GM18861 (cell line): ENCODE results near the gene SLC24A4.
A peak's percentile ranks its signal among the peaks of the same experiment; 100 is the strongest.

Source experiments
- ATAC-seq: cut with Tn5 transposase; IDR thresholded peaks from one replicate; pipeline ENCODE4 v1.9.1; 2021; ENCODE audit not compliant: unreplicated experiment

SLC24A4 gene

DNA sequence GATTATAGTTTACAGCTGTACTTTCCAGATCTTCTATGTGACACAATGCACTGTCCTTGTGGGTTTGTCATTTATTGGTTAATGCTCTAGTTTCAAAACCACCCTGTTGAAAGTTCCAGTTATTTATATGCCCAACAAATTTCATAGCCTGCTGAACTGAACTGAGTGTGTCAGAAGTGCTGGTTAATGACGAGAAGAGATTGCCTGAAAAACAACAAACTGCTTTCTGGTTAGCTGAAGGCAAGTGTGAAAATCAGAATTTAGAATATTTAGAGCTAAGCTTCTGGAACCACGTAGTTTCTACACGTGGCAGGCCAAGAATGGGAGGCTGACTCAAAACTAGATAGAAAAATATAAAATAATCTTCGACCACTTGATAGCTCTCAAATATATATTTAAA lies 171.5 kb downstream of the SLC24A4 start:
- ATAC-seq, result no peak

DNA sequence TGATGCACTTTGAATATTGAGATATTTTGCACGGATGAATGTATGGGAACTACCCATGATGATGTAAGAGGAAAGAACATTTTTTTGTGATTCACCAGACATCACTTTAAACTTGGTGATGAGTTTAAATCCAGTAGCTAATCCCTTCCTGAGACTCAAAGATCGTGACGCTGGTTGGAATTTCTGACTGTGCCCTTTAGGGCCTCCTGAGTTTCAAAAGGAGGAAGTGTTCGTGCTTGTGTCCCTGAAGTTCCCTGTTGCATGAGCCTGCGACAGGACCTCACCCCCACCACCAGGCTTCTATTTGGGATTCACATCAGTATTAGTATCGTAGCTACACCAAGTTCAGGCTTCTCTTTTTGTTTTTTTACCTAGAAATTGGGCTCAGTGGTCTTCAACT lies 172.1 kb downstream of the SLC24A4 start:
- ATAC-seq, result no peak

DNA sequence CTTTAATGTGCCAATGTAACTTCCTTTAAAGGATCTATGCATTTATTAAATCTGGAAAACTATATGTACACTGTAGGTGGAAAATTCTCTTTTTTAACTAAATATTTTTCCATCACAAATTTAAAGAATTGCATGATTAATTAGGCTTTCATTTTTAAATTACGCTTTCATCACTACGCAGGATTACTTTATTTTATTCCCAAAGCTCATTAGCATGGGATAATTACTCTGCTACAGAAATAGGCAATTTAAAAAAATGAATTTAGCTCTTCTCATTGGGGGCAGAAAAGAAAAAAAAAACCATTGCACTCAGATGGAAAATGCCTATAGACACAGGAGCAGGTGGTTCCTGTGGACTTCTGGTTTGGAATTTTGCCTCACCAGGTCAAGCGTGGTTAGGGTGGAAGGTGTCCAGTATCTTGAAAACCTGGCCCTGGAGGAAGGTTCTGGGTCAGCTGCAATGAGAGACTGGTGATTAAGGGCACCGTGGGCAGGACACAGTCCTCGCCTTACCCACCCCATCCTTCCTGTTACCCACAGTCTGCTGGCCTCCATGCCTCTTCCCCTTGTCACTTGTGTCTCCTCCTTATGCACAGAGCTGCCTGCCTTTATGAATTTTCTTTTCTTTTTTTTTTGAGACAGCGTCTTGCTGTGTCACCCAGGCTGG lies 173.4 kb downstream of the SLC24A4 start:
- ATAC-seq, result no peak

DNA sequence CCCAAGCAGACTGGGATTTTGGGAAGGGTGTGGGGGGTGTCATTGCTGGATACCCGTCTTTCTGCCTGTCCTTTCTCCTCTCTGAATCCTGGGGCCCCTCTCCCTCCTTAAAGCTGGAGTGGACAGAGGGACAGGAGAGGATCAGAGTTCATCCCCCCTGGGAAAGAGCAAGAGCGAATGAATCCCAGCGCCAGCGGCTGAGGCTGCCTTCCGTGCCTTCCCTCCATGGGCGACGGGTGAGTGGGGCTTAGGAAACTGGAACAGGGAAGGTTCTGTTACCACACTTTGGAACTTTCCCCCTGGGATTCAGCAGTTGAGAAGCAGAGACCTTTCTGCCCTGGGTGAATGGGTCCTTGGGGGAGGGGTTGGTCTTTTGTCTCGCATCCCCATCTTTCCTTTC lies 174.4 kb downstream of the SLC24A4 start:
- ATAC-seq, result no peak

DNA sequence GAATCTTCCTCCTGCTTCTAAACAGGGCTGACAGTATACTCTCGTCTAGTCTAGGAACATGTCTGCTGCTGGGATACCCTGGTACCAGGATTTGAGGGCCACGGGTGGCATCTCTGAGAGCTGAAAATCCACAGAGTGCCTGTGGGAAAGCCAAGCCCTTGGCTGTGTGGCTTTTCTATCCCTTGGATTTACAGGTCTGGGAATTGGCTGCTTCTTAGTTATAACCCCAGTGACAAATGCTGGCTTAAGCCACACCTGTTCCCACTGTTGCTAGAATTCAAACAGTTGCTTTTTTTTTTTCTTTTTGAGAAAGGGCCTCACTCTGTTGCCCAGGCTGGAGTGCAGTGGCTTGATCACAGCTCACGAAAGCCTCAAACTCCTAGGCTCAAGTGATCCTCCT lies 176.3 kb downstream of the SLC24A4 start:
- ATAC-seq, result no peak

DNA sequence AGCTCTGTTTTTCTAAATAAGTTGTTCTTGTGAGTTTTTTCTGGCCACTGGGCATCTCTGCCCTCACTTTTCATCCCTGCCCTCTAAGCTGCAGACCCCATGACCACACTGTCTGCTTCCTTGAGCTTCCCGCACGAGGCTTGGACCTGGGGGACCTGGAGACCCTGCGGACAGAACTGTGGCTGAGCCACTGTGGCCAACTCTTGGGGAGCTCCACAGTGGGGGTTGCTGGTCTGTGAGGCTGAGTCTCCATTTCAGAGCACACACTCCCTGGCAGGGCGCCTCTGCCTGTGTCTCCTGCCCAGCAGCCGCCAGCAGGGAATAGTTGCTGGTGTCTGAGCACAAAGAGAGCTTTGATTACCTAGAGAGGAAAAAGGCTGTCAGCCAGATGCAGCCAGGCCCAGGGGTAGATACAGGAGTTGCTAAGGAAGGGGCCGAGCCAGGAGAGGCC lies 177.6 kb downstream of the SLC24A4 start:
- no peak for ATAC-seq

DNA sequence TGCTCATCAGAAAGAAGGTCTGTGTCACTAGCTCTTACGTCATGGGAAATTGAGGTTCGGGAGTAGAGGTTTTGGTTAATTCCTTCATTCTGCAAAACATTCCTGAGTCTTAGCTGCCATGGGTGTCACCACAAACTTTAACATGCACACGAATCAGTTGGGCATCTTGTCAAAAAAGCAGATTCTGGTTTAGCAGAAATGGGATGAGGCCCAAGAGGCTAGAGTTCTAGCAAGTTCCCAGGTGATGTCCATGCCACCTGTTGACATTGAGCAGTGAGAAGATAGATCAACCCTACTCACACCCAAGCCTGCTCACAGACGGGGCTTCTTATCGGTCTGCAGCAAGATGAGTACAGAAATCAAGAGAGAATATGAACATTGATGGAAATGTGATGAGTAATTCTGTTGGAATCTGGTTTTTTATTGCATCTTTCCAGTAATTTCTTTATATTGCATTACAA lies 179.0 kb downstream of the SLC24A4 start:
- no peak for ATAC-seq

DNA sequence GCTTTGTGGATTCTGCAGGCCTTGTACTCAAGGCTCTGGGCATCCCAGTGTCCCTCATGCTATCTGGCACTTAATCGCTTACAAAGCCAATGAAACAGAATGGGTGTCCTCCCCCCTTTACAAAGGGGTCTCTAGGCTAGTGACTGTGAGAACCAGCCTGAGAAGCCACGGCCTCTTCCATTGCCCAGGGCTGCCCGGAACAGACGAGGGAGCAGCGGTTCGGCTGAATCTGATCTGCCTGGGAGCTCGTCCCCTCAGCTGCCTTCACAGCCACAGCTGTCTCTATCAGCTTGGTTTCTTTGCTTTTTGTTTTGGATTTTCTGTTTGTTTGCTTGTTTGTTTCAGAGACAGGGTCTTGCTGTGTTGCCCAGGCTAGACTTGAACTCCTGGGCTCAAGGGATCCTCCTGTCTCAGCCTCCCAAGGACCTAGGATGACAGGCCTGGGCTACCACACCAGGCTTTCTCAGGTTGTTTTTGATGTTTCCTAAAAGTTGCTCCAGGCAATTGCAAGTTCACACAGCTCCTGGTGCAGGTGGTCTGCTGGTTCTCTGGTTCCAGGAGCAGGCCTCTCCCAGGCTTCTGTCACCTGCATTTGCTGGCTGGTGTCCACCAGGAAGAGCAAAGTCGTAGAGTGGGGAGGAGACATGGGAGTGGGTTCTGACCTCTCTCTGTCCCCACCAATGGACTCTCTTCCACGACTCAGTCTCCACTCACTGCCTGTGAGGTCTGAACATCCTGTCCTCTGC lies 179.7 kb downstream of the SLC24A4 start:
- no peak for ATAC-seq

DNA sequence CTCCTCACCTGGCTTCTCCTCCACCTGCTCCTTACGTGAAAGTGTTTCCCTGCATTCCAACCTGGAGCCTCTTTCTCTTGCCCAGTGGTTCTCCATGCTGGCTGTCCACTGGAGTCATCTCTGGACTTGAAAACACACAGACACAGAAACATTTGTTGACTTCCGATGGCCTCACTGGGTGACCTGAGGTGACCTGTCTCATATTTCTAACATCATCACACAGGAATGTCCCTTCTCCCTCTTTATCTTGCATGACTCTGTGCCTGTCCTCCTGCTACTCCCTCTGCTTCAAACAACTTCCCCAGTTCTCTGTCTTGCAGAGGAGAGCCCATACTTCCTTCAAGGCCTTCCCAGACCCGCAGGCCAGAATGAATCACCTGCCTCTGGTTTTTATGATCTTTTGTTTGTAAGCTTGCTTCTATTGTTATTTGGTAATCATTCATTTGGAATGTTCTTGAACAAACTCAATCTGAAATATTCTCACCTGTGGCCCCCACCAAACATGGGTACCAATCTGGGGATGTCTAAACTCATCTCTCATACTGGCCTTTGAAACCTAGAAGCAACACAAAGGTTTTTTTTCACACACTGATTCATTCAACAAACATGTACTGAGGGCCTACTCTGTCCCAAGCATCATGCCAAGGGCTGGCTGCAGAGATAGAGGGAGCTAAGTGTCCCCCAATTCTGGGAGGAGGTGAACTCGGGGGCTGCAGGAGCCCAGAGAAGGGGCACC lies 181.0 kb downstream of the SLC24A4 start:
- no peak for ATAC-seq

DNA sequence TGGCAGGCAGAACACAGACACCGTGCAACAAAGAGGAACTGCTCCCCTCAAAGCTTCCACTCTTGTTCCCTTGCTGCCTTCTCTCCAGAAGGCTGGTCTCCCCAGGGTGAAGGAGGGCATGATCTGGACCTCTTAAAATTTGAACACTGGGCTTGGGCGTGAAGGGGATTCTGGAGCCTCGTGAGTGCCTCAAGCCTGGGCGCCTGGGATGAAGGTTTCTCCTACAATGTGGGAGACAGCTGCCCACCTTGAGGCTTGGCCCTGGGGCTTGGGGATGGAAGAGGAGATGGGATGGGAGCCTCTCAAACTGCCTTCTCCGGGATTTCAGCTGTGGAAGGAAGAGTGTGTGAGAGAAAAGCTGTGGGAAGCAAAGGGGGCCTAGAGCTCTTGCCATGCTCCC lies 182.9 kb downstream of the SLC24A4 start:
- ATAC-seq, result no peak

DNA sequence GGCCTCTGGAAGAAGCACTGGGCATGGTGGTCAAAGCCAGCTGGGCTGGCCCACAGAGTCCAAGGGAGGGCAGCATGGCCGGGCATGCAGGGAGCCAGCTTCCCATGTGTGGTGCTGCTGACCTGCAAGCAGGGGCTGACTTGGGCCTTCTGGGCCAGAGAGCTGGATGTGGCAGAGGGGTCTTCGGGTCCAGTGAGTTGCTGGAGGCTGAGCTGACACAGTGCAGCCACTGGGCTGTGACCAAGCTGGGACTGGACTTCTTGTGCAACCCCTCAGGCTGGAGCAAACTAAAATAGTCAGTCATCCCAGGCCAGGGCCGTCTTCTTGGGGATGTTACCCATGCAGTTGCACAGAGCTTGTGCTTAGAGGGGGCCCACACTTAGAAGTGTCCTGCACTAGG lies 183.3 kb downstream of the SLC24A4 start:
- ATAC-seq, result no peak

DNA sequence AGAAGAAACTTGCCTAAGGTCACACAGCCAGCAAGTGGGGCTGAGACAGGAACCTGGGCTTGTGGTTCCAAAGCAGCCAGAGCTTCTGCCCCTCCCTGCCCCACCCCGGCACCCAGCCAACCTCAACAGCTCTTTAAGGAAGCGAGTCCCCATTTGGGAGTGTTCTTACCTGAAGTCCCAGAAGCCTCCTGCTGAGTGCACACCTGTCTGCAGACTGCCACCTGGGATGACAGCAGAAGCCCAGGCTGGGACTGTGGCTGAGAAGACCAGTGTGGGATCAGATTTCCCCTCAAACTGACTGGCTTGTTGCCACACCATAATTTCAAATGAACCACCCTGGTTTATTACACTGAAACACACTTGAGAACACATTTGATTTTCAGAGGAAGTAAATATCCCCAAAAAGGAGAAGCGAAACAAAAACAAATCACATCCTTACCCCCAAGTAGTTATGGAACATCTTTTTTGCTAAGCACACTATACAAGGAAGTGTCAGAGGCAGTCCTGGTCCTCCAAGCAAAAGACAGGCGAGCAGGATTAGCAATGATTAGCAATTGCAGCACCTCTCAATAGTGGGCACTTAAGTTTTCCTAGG lies 184.3 kb downstream of the SLC24A4 start:
- ATAC-seq, result no peak

DNA sequence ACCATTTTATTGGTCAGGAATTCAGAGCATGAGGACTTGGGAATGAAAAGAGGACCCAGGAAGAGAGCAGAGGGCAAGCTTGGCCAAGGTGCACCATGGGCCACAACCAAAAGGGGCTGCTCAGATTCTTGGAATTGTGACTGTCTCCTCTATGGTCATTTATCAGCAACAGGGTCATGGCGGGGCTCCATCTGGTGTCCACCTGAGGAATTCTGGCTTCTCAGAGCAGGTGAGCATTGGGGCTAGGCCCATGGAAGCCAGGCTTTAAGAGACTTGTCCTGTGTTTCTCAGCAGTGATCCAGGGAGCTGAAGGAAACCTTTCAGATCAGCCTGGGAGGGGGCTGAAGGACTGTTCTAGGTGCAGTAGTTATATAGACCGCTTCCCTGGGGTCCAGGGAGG lies 188.0 kb downstream of the SLC24A4 start:
- ATAC-seq, result no peak

DNA sequence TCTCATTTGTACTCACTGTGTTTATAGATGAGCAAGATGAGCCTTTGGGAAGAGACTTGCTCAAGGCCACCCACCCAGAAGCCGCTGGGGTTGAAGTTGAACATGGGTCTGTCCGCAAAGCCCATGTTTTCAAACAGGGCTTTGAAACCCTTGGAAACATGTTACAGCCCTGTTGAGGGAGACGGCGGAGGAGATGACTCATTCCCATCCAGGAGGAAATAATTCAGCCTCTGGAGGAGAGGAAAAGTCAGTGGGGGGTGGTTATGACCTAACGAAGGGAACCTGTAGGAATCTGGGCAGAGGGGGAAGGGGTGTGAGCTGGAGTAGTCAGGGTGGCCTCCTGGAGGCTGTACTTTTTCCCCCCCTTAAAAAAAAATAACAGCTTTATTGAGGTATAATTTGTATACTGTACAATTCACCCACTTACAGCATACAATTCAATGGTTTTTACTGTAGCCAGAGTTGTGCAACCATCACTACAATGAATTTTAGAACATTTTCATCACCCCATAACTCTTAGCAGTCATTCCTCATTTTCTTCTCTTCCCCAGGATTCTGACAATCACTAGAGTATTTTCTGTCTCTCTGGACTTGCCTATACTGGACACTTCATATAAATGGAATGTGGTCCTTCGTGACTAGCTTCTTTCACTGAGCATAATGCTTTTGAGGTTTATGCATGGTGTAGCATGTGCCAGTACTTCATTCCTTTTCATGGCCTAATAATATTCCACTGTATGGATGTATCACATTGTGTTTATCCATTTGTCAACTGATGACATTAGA lies 188.7 kb downstream of the SLC24A4 start:
- no peak for ATAC-seq

DNA sequence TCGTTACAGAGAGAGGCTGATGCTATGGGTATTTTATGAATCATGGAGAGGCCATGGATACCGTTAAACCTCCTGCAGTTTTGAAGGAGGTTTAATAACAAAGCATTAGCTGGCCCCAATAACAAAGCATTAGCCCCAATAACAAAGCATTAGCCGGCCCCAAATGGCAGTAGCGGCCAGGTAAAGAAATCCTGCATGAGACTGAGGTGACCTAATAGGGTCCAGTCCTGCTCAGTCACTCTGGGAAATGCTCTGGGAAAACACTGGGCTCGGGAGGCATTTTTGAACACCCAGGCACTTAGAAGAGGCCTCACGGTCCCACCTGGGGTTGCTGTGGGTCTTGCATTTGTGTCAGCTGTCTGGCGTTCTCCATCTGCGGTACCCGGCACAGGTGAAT lies 189.8 kb downstream of the SLC24A4 start:
- ATAC-seq, result no peak

DNA sequence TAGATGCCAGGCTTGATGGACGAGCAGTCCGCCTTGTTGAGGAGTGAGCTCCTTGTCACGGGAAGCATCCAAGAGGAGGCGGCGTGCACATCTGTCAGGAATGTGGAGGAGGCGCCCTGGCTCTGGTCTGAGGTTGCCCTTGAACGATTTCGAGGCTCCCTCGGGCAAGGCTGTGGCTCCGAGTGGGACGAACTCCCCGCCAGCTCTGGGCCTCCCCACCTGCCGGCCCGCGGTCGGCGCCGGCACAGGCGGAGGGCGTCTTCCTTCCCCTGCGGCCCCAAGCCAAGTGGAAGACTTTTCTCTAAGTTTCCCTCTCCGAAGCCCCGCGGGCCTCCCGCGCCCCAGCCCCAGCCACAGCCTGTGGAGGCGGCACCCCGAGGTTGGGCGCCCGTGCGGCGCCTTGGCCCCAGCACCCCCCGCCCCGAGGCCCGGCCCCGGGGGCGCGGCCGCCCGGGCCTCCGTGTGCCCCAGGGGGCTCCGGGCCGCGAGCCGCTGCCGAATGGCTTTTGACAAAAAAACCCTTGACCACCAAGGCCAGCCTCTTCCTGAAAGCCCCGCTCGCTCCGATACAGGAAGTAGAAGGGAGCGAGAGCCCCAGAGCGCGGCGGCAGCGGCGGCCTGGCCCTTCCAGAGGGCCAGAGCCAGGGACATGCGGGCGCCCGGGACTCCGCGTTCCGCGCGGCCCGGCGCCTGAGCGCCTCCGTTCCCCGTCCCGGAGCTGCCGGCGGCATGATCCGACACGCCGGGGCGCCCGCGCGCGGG lies 190.4 kb downstream of the SLC24A4 start, which contains the start of gene RIN3:
TSS of gene RIN3 (plus strand) at position 578 of the 762 bp plus-strand sequence. CDS start at position 730, 152 bp downstream.
- ATAC-seq, result peak; percentile 53

DNA sequence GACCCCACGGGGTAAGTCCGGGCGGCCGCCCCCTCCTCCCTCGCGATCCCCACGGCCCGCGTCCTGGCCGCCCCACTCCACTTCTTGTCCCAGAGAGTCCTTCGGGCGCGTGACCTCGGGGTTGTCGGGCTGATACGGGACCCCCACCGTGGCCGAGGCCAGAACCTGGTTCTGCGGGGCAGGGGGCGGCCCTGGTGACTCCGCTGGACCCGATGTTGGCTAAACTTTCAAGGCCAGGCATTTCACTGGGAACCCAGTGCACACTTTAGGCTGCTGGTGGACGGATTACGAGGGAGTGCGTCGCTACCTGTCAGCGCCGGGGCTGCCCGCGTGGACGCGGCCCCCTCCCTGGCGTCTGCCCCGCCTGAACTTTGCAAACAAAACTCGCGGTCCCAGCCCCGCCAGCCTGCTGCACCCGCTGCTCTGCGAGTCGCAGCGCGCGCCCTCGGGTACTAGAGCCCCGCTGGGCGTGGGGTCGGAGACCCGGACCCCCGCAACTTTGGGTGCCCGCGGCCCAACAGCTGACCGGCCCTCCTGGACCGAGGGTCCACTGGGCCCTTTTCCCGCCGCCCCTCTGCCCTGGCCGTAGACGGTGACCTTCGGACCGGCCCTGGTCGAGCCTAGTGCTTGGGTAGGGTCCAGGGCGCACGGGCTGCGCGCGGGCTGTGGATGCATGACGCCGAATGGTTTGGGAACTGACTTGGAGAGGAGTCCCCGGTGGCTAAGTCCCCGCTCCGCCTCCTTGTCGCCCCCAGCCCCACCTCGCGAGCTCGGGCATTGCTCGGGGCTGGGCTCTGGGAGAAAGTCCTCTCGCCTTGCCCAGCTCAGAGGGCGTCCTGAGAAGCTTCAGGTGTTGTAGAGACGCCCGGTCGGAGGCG lies 191.2 kb downstream of the SLC24A4 start:
- no peak for ATAC-seq

DNA sequence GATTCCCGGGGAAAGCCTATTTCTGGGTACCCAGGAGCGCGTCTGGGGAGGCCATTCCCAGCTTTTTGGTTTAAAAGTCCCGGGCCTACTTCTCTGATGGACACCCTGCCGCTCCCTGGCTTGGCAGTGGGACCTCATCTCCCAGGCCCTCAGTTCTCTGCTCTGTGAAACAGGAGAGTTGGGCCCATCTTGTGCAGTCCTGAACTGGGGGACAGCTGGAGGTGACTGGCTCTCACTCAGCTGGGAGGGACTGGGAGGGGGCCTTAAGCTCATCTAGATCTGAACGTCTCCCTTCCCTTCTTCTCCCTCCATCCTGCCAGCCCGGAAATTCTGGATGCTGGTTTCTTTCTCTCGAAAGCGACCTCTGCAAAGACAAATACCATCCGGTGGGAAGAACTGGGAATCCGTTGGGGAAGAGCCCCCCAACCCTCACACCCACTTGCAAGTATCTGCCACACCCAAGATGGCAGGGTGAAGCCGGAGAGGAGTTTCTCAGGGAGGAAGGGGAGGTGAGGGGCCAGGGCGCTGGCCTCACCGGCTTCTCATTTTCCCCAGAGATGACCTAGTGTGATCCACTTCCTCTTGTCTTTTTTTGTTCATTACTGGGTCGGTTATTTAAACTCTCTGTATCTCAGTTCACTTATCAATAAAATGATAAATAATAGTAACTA lies 192.0 kb downstream of the SLC24A4 start:
- no peak for ATAC-seq
